ENCODE results near the gene MOV10L1. TPM values are rescaled to one million over a fixed set of nuclear protein-coding genes. Genes with fewer than 3 reads are reported as not detected.
"Not testable (repeated sequence)": the region's sequence is repeated elsewhere in the genome, so short reads cannot be mapped to it uniquely, and the experiment has no call there.

The MOV10L1 gene
- total RNA-seq, 1 donor from 2014 or later, result 0.87 TPM

DNA sequence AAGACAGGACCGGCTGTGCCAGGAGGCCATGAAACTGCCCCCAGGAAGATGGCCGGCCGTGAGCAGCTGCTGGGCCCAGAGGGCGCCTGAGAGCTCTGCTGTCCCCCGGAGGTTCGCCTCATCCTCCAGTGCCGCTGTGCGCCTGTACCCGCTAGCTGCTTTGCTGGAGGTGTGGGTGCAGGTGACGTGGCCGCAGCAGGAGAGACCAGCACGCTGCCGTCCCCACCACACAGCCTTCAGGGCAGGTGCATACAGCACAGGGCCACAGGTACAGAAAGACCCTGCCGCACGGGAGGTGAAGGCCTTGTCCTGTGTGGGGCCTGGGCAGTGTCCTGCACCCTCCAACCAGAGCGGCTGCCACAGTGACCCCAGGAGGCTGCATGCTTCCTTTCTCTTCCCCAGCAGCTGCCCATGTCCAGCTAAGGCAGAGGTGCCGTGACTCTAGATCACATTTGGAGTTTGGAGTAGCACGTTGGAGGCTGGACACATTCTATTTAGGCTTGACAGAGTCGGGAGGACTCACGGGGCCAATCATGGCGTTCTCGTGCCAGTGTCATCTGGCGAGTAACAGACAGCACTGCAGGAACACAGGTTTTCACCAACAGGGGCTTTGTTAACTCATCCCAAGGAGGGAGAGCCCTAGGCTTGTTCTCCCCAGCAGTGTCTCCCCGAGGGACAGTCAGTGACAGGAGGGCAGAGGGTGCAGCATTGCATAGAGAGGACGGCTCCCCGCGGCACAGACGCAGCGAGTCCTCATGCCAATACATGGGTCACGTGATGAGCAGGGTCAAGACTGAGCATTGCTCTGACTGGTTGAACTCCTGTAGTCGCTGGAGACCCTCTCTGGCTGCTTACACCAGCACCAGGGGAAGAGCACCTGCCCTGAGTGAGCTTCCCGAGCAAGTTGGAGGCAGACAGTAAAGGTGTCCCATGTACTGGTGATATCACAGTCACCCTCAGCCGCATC, 62.0 kb downstream of the MOV10L1 start:
- DNase-seq (ENCODE audit: low spot score), result no peak

DNA sequence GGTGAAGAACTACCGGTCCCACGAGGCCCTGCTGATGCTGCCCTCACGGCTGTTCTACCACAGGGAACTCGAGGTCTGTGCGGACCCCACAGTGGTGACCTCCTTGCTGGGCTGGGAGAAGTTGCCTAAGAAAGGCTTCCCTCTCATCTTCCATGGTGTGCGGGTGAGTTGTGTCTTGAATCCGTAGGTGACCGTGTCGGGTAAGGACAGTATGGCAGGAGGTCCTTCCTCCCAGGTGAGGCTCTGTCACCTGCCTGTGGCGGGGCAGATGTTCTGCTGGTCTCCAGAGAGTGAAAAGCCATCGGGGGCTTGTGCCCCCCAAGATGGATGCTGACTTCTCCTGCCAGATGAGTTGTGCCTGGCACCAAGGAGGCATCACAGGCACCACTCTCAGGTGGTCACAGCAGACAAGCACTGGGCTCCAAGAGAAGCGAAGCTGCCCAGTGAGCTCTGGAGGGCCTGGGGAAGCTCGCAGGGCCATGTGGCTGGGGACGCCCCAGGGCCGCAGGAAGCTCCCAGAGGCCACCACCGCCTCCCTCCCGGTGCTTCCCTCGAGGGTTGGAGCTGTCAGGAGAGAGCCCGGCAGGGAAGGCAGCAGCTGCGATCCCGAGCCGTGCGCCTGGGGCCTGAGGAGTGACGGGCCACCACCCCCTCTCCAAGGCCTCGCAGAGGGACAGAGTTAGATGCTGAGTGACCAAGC, 63.4 kb downstream of the MOV10L1 start:
- no peak for DNase-seq (ENCODE audit: low spot score)

DNA sequence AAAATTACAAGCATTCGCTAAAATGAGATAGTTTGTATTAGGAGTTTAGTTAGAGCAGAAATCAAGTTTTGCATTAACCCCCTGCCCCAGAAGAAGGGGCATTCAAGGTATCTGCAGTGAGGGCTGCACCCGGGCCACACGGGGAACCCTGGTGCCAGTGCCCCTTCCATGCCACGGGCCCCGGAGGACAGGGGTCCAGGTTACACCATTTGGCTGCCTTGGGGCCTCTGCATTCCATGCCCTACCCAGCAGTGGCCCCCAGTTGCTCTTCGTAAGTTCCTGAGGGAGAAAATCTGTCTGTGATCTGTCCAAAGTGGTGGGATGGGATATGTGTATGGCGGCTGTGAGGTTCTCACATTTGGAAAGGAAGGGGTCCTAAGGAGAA, 63.9 kb downstream of the MOV10L1 start:
- DNase-seq (ENCODE audit: low spot score), result no peak

DNA sequence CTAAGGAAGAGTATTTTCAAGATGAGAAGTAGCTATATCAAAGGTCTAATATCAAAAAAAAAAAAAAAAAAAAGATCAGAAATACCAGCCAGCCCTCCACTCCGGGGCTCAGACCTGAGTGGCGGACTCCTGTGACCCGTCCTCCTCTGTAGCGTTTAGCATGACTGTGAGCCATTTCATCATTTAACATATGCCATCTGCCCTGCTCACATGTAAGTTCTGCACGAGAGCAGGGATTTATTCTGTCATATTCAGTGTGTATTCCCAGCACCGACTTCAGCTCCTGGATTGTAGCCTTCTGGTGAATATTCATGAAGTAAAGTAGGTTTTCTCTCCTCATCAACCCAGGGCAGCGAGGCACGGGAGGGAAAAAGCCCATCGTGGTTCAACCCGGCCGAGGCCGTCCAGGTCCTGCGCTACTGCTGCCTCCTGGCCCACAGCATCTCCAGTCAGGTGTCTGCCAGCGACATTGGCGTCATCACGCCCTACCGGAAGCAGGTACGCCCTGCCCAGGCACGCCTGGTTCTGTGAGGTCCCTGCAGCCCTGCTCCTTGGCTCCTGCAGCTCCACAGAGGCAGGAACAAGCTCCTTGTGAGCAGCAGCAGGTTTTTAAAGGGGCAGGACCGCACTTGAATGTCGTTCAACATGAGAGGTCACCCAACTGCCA, 68.0 kb downstream of the MOV10L1 start:
- DNase-seq (ENCODE audit: low spot score), result no peak

DNA sequence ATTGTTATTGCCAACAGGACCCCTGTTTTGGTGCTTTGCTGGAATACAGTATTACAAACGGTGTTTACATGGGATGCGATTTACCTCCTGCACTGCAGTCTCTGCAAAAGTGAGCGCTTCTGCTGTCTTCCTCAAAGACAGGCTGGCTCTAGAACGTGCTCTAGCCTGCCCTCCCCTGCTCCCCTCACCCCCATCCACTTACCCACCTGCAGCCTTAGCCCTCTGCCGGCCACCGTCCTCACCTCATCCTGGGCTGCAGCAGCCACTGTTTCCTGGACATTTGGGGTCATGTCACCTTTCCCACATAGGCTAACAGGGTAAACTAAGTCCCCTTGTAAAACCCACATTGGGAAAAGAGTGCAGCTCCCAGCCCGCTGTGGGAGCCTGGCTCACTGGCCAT, 71.1 kb downstream of the MOV10L1 start:
- DNase-seq (ENCODE audit: low spot score), result no peak

DNA sequence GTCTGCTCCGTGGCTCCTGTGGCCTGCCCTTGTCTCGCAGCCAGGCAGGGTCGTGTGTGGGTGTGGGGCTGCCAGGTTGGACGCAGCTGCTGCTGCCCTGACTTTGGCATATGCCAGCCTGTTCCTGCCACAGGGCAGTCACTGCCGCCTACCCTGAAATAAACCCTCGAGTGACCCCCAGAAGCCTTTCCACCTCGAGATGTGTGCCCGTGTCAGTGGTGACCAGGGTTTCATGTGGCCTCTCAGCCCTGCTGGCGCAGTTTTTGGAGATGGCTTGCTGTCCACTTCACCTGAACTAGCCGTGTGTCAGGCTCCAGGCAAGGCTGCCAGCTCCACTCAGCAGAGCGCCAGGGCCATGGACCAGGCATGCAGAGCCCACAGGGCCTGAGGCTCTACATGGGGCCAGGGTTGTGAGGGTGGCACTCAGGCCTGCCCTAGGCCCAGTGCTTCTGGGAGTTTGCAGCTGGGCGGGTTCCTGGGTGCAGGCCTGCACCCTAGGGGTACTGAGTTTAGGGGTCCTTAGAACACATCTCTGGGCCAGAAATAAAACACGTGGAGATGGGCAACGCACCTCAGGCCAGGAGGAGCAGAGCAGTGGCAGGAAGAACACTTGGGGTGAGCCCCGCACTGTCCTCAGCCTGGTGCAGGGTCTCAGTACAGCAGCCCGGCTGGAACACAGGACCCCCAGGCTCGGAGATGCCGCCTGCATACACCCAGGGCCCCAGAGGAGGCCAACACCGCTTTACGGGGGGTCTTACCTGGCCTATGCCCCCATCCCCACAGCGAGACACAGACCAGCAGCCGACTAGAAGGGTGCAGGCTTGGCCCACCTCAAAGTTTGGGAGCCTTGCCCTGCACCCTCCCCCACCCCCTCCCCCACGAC, 71.9 kb downstream of the MOV10L1 start:
- no peak for DNase-seq (ENCODE audit: low spot score)

DNA sequence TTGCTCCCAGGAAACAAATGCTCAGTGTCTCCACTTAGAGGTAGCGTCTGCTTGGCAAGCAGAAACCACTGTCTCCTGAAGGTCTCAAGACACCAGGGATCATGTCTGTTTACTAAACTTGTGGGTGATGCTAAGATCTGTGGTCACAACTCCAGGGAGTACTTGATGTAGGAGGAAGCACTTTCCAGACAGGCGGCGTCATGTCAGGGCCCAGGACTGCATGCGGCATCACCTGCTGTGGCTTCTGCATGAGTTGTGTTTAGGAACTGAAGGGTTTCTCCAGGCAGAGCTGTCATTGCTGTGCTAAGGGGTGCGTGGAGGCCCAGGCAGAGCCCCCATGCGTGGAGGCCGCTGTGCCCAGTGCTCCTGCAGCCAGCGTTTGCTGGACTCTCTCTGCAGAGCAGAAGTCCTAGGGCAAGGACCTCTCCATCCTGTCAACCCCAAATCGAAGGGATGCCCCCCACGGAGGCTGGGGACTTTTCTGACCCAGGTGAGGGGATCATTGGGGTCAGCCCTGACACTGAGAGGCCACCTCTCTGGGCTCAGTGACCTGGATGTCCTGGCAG, 72.7 kb downstream of the MOV10L1 start:
- no peak for DNase-seq (ENCODE audit: low spot score)

DNA sequence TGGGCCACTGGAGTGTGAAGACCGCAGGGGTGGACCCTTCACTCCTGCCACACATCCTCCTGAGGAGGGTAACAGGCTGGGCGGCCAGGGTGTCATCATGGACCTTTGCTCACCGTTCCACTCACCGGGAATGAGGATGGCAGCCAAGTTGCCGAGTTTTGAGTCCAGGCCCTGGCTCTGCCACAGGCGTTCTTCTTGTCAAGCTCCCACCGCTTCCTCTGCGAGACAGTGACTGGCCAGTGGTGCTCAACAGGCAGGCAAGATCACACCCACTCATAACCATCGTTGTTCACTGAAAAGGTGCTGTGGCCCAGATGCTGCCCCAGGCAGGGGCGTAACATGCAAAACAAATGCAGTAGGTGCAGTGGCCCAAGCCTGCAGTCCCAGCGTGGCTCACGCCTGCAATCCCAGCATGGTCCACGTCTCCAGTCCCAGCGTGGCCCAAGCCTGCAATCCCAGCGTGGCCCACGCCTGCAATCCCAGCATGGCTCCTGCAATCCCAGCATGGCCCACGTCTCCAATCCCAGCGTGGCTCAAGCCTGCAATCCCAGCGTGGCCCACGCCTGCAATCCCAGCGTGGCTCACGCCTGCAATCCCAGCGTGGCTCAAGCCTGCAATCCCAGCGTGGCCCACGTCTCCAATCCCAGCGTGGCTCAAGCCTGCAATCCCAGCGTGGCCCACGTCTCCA, 75.8 kb downstream of the MOV10L1 start:
- DNase-seq (ENCODE audit: low spot score), result no peak

DNA sequence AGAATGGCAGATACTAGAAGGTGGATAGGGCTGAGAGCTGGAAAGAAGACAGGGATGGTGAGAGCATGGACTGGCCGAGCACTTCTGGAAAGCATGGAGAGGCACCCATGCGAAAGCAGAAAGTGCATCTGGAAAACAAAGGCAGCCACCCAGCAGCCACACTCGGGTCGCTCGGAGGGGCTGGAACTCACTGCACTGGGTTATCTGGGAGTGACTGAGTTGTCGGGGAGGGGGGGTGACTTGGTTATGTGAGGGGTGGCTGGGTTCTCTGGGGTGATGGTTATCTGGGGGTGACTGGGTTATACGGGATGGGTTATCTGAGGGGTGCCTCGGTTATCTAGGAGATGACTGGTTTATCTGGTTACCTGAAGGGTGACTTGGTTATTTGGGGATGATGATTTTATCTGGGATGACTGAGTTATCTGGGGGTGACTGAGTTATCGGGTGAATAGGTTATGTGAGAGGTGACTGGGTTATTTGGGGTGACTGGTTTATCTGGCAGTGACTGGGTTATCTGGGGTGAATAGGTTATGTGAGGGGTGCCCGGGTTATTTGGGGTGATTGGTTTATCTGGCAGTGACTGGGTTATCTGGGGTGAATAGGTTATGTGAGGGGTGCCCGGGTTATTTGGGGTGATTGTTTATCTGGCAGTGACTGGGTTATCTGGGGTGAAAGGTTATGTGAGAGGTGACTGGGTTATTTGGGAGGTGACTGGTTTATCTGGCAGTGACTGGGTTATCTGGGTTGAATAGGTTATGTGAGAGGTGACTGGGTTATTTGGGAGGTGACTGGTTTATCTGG, 78.1 kb downstream of the MOV10L1 start:
- DNase-seq (ENCODE audit: low spot score), result no peak

DNA sequence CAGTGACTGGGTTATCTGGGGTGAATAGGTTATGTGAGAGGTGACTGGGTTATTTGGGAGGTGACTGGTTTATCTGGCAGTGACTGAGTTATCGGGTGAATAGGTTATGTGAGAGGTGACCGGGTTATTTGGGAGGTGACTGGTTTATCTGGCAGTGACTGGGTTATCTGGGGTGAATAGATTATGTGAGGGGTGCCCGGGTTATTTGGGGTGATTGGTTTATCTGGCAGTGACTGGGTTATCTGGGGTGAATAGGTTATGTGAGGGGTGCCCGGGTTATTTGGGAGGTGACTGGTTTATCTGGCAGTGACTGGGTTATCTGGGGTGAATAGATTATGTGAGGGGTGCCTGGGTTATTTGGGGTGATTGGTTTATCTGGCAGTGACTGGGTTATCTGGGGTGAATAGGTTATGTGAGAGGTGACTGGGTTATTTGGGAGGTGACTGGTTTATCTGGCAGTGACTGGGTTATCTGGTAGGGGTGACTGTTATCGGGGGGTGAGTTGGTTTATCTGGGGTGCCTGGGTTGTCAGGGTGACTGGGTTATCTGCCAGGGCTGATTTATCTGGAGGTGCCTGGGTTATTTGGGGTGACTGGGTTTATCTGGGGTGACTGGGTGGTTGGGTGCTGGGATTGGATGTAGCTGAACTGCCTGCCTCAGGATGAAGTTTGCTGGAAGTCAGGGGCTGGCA, 78.8 kb downstream of the MOV10L1 start:
- DNase-seq (ENCODE audit: low spot score), result not testable (repeated sequence)

DNA sequence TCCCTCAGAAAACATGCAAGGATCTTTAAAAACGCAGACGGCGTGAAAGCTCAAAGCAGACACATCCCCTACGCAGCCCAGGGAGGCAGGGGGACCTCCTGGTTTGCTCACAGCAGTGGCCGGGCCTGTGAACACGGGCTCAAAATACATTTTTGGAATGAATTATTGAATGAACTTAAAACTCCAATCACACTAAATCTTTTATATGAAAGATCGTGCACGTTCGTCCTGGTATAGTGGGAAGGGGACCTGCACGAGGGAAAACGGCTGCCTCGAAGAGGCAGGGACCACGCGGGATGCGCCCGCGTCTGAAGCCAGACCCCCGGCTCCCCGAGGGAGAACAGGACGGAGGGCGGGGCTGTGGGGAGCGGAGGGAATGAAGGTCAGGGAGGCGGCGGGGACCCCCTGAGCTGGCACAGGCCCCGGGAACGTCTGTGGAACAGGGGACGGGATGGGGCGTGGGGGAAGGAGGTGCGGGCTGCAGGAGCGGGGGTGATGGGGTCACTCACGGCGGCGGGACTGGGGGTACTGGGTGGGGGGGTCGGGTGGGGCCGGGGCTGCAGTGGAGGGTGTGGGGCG, 79.5 kb downstream of the MOV10L1 start:
- no peak for DNase-seq (ENCODE audit: low spot score)

DNA sequence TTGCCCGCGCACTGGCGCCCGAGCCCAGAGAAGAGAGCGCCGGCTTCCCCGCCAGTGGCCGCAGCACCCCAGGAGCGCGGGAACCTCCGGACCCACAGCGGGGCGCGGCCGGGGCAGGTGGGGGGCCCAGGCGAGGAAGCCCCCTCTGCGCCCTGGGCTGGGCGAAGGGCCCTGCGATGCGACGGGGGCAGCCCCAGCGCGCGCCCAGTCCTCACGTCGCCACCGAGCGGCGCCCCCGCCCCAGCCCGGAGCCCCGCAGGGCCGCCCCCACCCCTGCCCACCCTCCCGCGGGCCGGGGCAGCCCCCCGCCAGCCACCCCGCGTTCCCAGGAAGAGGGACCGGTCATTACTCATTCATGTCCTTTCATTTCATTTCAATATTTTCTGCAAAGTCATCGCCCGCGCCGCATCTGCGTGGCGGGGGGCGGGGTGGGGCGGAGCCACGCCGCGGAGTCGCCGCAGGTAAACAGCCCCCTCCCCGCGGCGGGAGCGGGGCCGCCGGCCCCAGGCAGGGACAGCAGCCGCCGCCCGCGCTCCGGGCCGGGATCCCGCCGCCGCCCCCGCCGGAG, 80.1 kb downstream of the MOV10L1 start:
- no peak for DNase-seq (ENCODE audit: low spot score)

DNA sequence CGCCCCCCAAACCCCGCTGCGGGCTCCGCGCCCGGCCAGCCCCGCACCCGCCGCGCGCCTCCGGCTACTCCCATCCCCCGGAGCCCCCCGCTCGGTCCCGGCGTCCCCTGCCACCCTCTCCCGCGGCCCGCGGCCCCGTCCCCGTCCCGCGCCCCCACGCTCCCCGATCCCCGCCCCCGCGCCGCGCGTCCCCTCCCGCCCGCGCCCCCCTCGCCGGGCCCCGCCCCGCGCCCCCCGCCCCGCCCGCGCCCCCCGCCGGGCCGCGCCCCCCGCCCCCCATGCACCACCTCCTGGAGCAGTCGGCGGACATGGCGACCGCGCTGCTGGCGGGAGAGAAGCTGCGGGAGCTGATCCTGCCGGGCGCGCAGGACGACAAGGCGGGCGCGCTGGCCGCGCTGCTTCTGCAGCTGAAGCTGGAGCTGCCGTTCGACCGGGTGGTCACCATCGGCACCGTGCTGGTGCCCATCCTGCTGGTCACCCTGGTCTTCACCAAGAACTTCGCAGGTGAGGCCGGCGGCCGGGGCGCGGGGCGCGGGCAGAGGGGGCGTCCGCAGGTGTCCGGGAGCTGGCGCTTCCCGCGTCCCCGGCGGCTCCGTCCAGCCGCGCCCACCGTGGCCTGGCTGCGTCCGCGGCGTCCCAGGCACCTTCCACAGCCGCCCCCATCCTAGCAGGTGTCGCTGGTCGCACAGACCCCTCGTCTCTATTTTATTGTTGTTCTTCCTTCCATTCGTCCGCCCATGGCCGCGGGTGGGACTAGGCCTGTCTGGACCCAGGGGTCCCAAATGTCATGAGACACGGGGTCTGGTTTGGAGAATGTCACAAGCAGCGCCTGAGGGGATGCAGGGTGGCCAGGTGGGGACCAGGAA, 80.9 kb downstream of the MOV10L1 start, which contains the start of gene PANX2:
Gene PANX2 (plus strand): TSS at position 279 of the 866 bp plus-strand sequence. CDS start 0 bp downstream, at position 279.
- DNase-seq (ENCODE audit: low spot score), result no peak

DNA sequence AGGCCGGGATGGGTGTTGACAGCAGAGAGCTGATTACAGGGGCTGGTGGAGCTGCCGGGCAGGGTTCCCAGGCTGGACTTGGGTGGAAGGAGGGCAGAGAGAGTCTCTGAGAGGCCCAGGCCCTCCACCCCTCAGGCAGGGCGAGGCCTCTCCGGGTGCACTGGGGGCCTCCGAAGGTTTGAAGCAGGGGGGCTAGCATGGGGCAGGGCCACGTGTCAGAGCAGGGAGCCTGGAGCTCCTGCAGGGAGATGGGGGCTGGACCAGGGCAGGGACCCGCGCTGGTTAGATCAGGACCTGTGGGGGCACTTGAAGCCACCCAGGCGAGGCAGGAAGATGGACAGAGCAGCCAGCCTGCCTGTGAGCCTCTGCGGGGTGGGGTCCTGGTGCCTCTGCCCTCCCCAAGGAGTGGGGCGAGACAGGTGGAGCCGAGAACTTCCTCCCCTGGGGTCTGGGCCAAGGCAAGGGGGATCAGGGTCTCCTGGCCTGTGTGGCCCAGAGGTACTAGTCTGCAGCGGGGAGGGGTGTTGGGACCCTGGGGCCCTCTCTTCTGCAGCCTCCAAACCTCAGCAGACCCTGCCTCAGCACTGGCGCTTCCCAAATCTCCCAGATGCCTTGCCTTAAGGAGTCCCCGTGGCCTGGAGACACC, 81.6 kb downstream of the MOV10L1 start:
- DNase-seq (ENCODE audit: low spot score), result no peak

DNA sequence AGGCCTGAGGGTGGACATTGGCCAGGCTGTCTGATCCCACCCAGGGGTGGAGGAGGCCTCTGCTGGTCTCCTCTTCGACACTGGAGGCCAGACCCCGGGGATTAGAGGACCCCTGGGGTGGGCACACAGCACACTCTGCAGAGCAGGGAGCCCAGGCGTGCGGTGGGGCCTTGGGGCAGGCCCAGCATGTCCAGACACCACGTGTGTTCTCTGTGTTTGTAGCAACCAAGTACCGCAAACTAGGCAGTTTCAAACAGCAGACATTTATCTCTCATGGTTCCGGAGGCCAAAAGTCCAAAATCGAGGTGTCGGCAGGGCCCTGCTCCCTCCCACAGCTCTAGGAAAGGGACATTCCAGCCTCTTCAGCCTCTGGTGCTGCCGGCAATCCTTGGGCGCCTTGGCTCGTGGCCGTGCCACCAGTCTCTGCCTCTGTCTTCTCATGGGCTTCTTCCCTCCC, 82.2 kb downstream of the MOV10L1 start:
- no peak for DNase-seq (ENCODE audit: low spot score)

Measured in mesenteric fat pad (tissue), 1 donor.